ENCODE data around the gene CPSF3.

DNA sequence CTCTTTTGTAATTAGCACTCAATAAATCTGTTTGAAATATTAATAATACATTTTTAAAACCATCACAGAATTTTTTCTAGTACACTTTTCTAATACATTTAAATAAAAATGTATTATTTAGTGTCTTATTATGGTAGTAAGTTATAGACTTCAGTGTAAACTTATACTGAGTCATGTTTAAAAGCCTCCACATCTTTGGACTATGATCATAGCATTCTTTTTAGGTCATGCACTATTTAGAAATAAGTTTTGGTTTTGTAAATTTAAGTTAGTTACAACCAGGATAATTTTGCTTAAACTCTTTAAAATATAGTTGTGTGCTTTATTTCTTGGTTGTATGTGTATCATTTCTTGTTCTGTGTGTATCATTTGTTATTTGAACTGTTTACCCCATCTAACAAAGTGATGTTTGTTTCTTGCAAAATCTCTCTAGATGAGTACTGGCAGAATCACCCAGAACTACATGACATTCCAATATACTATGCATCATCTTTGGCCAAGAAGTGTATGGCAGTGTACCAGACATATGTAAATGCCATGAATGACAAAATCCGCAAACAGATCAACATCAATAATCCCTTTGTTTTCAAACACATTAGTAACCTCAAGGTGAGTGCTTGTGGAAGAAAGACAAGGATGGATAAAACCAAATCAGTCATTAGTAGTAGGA, 16.7 kb downstream of the CPSF3 start:
- TF ChIP-seq, protein P1, sequence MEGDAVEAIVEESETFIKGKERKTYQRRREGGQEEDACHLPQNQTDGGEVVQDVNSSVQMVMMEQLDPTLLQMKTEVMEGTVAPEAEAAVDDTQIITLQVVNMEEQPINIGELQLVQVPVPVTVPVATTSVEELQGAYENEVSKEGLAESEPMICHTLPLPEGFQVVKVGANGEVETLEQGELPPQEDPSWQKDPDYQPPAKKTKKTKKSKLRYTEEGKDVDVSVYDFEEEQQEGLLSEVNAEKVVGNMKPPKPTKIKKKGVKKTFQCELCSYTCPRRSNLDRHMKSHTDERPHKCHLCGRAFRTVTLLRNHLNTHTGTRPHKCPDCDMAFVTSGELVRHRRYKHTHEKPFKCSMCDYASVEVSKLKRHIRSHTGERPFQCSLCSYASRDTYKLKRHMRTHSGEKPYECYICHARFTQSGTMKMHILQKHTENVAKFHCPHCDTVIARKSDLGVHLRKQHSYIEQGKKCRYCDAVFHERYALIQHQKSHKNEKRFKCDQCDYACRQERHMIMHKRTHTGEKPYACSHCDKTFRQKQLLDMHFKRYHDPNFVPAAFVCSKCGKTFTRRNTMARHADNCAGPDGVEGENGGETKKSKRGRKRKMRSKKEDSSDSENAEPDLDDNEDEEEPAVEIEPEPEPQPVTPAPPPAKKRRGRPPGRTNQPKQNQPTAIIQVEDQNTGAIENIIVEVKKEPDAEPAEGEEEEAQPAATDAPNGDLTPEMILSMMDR (conservative IDR thresholded peaks at IDR 0.05; ENCODE audit: low read depth, low read length), result no peak
- TF ChIP-seq MAFK (IDR thresholded peaks at IDR 0.05; ENCODE audit: low read depth, low read length) (no peak), MXI1 (IDR thresholded peaks at IDR 0.05; ENCODE audit: borderline replicate concordance, low read depth, low read length) (no peak), POLR2A (IDR thresholded peaks at IDR 0.05; ENCODE audit: low read depth, low read length) (no peak), CHD1 (IDR thresholded peaks at IDR 0.05; ENCODE audit: low read depth, low read length) (no peak), CEBPB (IDR thresholded peaks at IDR 0.05; ENCODE audit: low read depth, low read length) (peak; percentile 87), FOS (IDR thresholded peaks at IDR 0.05; ENCODE audit: low read depth, low read length) (0 out of 2 replicates have a peak, but pooled peaks have one; percentile 9)

All from IMR-90 (cell line).